MM.1S (cell line): ENCODE measurements around the gene CES4A.
"Not testable (repeated sequence)": the region's sequence is repeated elsewhere in the genome, so short reads cannot be mapped to it uniquely, and the experiment has no call there.

Experiments
- DNase-seq: peaks from one replicate; pipeline ENCODE4 v3.0.0-alpha.2; 2015
- H2AFZ ChIP-seq: fragments of 300-600 bp; sonication (generic); 2 replicates; pipeline ENCODE4 v1.6.0; 2016; ENCODE audit warnings: antibody characterized with exemption, low read length
- H3F3A ChIP-seq: fragments of 300-600 bp; sonication (generic); 2 replicates; pipeline ENCODE4 v1.6.1; 2016; ENCODE audit warnings: mild to moderate bottlenecking, antibody characterized with exemption, low read length, moderate library complexity, mixed read lengths; ENCODE audit not compliant: insufficient read depth
- H3K27ac ChIP-seq: fragments of 300-600 bp; sonication (generic); 2 replicates; pipeline ENCODE4 v1.5.1; 2016; ENCODE audit warnings: mild to moderate bottlenecking, low read length
- H3K27me3 ChIP-seq: fragments of 300-600 bp; sonication (generic); replicated peaks from 2 replicates; pipeline ENCODE4 v1.6.0; 2016; ENCODE audit warnings: low read length; ENCODE audit not compliant: insufficient read depth
- H3K36me3 ChIP-seq: fragments of 300-600 bp; sonication (generic); replicated peaks from 2 replicates; pipeline ENCODE4 v1.6.1; 2016; ENCODE audit warnings: mild to moderate bottlenecking, low read length, mixed read lengths; ENCODE audit not compliant: insufficient read depth
- H3K4me1 ChIP-seq: fragments of 300-600 bp; sonication (generic); 2 replicates; pipeline ENCODE4 v1.6.1; 2016; ENCODE audit warnings: low read length, mixed read lengths
- H3K4me2 ChIP-seq: fragments of 300-600 bp; sonication (generic); 2 replicates; pipeline ENCODE4 v1.6.0; 2016; ENCODE audit warnings: low read depth, low read length
- H3K4me3 ChIP-seq: fragments of 300-600 bp; sonication (generic); 2 replicates; pipeline ENCODE4 v1.5.1; 2016; ENCODE audit warnings: low read length, mixed read lengths
- H3K79me2 ChIP-seq: fragments of 300-600 bp; sonication (generic); 2 replicates; pipeline ENCODE4 v1.6.1; 2016; ENCODE audit warnings: mixed run types, low read length, mixed read lengths
- H3K9ac ChIP-seq: fragments of 300-600 bp; sonication (generic); 2 replicates; pipeline ENCODE4 v1.6.1; 2016; ENCODE audit warnings: low read length, mixed read lengths
- H3K9me2 ChIP-seq: fragments of 300-600 bp; sonication (generic); replicated peaks from 2 replicates; pipeline ENCODE4 v1.6.1; 2016; ENCODE audit warnings: mild to moderate bottlenecking, low read length, mixed read lengths; ENCODE audit not compliant: insufficient read depth
- H3K9me3 ChIP-seq: fragments of 300-600 bp; sonication (generic); replicated peaks from 2 replicates; pipeline ENCODE4 v1.6.1; 2016; ENCODE audit warnings: mild to moderate bottlenecking, low read length, mixed read lengths; ENCODE audit not compliant: insufficient read depth
- H4K20me1 ChIP-seq: fragments of 300-600 bp; sonication (generic); 2 replicates; pipeline ENCODE4 v1.6.1; 2016; ENCODE audit warnings: mild to moderate bottlenecking, low read length, moderate library complexity, mixed read lengths; ENCODE audit not compliant: insufficient read depth
- CTCF ChIP-seq: fragments of 300-600 bp; sonication (generic); IDR thresholded peaks from 2 replicates; pipeline ENCODE4 v1.5.1; 2016; ENCODE audit warnings: antibody characterized with exemption, low read length, mixed read lengths
- EZH2 ChIP-seq: fragments of 300-600 bp; sonication (generic); optimal IDR thresholded peaks from 2 replicates; pipeline ENCODE3; 2017; ENCODE audit warnings: low read depth, mild to moderate bottlenecking, antibody characterized with exemption, low read length, mixed read lengths
- EZH2phosphoT487 ChIP-seq: fragments of 300-600 bp; sonication (generic); IDR thresholded peaks from 2 replicates; pipeline ENCODE4 v1.6.1; 2018; ENCODE audit warnings: antibody characterized with exemption, low read length

CES4A gene

GRCh38 chr16:67040906-67041305 lies 52.5 kb downstream of the CES4A start:
- no peak overlapping the region for H2AFZ ChIP-seq
- no peak overlapping the region for H3K27ac ChIP-seq
- H4K20me1 ChIP-seq: peaks cover 5% of the 10 kb centered on the region; the same call in 1 of the 2 replicates
- peaks cover 98% of the 10 kb centered on the region for H3K79me2 ChIP-seq
- TF ChIP-seq EZH2 (no peak), EZH2phosphoT487 (no peak), CTCF (no peak)
- H3K4me1 ChIP-seq: no peaks in the 10 kb centered on the region
- no peaks in the 10 kb centered on the region; the same call in 1 of the 2 replicates for H3F3A ChIP-seq
- no peak overlapping the region for H3K4me2 ChIP-seq
- no peaks in the 10 kb centered on the region for H3K9me2 ChIP-seq
- H3K9ac ChIP-seq: no peak overlapping the region
- H3K9me3 ChIP-seq: no peaks in the 10 kb centered on the region
- H3K36me3 ChIP-seq: peaks cover 3% of the 10 kb centered on the region; the same call in 1 of the 2 replicates
- DNase-seq: no peak
- H3K27me3 ChIP-seq: no peaks in the 10 kb centered on the region
- H3K4me3 ChIP-seq: no peak overlapping the region

DNA sequence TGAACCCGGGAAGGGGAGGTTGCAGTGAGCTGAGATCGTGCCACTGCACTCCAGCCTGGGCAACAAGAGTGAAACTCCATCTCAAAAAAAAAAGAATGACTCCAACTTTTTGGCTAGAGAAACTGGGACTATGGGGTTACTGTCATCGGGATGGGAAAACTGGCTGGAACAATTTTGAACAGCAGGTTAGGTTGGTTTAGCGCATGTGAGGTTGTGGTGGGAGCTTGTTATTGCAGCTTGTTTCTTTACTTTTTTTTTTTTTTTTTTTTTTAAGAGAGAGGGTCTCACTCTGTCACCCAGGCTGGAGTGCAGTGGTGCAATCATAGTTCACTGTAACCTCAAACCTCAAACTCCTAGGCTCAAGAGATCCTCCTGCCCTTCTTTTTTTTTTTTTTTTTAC lies 53.1 kb downstream of the CES4A start:
- not testable (repeated sequence) for H3K36me3 ChIP-seq, H3K4me2 ChIP-seq, H3K4me1 ChIP-seq, H3K27ac ChIP-seq, H3K9ac ChIP-seq, H4K20me1 ChIP-seq, H3K9me3 ChIP-seq, H3F3A ChIP-seq, H3K27me3 ChIP-seq, H3K4me3 ChIP-seq, H2AFZ ChIP-seq, DNase-seq, H3K9me2 ChIP-seq
- peaks cover 98% of the 10 kb centered on the region for H3K79me2 ChIP-seq

GRCh38 chr16:67043420-67043819 lies 55.0 kb downstream of the CES4A start:
- H3K4me2 ChIP-seq: no peak overlapping the region
- H3K4me3 ChIP-seq: no peak overlapping the region
- H2AFZ ChIP-seq: no peak overlapping the region
- peaks cover 2% of the 10 kb centered on the region; the same call in 1 of the 2 replicates for H4K20me1 ChIP-seq
- no peaks in the 10 kb centered on the region for H3K9me3 ChIP-seq
- H3F3A ChIP-seq: no peaks in the 10 kb centered on the region
- H3K4me1 ChIP-seq: no peaks in the 10 kb centered on the region
- H3K36me3 ChIP-seq: 0 out of 2 replicates have a peak, but pooled peaks cover 3% of the 10 kb centered on the region
- no peak for DNase-seq
- H3K79me2 ChIP-seq: peaks cover 97% of the 10 kb centered on the region
- no peaks in the 10 kb centered on the region for H3K27me3 ChIP-seq
- no peak overlapping the region for H3K27ac ChIP-seq
- H3K9ac ChIP-seq: no peak overlapping the region
- TF ChIP-seq CTCF: no peak
- TF ChIP-seq EZH2phosphoT487: no peak
- no peak for TF ChIP-seq EZH2
- no peaks in the 10 kb centered on the region for H3K9me2 ChIP-seq

- Histone ChIP-seq H3K4me2 (no peak overlapping the region), H3K4me1 (no peaks in the 10 kb centered on the region), H3K27me3 (no peaks in the 10 kb centered on the region), H3K27ac (no peak overlapping the region), H2AFZ (no peak overlapping the region), H3K4me3 (no peak overlapping the region), H3K9ac (no peak overlapping the region), H3K79me2 (peaks cover 86% of the 10 kb centered on the region), H3K9me2 (no peaks in the 10 kb centered on the region), H3K9me3 (no peaks in the 10 kb centered on the region), H3K36me3 (no peaks in the 10 kb centered on the region), H3F3A (no peaks in the 10 kb centered on the region), H4K20me1 (peaks cover 4% of the 10 kb centered on the region; the same call in 1 of the 2 replicates)
- TF ChIP-seq EZH2phosphoT487 (no peak), EZH2 (no peak), CTCF (no peak)
- DNase-seq: no peak
Measured at GRCh38 chr16:67050796-67051195, 62.4 kb downstream of the CES4A start.
